Prostate gland (tissue), 2 donors: ENCODE results near the gene FAM53A.

Experiments
- POLR2A ChIP-seq: fragments of 450-650 bp; IDR thresholded peaks from one replicate; pipeline ENCODE4 v1.6.1; 2016; ENCODE audit warnings: antibody characterized with exemption, mild to moderate bottlenecking
- TF ChIP-seq, protein P1 (sequence below), 4 experiments: fragments of 200-600 bp in 2 of 4; fragments of 450-650 bp in 2 of 4; sonication (generic) in 2 of 4; IDR thresholded peaks; 1 replicate in 3 of 4; 2 replicates in 1 of 4; pipeline ENCODE4 v1.5.1; 2016 to 2019; ENCODE audit warnings: antibody characterized with exemption in 4 of 4, mild to moderate bottlenecking in 2 of 4, moderate library complexity in 2 of 4

- no peak for TF ChIP-seq POLR2A
- TF ChIP-seq, protein P1, sequence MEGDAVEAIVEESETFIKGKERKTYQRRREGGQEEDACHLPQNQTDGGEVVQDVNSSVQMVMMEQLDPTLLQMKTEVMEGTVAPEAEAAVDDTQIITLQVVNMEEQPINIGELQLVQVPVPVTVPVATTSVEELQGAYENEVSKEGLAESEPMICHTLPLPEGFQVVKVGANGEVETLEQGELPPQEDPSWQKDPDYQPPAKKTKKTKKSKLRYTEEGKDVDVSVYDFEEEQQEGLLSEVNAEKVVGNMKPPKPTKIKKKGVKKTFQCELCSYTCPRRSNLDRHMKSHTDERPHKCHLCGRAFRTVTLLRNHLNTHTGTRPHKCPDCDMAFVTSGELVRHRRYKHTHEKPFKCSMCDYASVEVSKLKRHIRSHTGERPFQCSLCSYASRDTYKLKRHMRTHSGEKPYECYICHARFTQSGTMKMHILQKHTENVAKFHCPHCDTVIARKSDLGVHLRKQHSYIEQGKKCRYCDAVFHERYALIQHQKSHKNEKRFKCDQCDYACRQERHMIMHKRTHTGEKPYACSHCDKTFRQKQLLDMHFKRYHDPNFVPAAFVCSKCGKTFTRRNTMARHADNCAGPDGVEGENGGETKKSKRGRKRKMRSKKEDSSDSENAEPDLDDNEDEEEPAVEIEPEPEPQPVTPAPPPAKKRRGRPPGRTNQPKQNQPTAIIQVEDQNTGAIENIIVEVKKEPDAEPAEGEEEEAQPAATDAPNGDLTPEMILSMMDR (IDR thresholded peaks at IDR 0.05), result no peak
Measured at GRCh38 chr4:1705732-1706131, 21.6 kb upstream of the FAM53A start.
